IPS-20b (cell line): ENCODE data around the gene SLC22A7.

Experiments
- H3K27ac ChIP-seq: one replicate; pipeline ENCODE4 v1.5.1; 2013; ENCODE audit warnings: low read length
- H3K27me3 ChIP-seq: 2 replicates; pipeline ENCODE4 v1.6.1; 2013; ENCODE audit warnings: mild to moderate bottlenecking, low read length, inconsistent platforms; ENCODE audit not compliant: insufficient read depth
- H3K36me3 ChIP-seq: 2 replicates; pipeline ENCODE4 v1.6.1; 2013; ENCODE audit warnings: low read depth, mild to moderate bottlenecking, inconsistent platforms, low read length, moderate library complexity; ENCODE audit not compliant: insufficient read depth
- H3K4me1 ChIP-seq: 2 replicates; pipeline ENCODE4 v1.6.1; 2013; ENCODE audit warnings: mild to moderate bottlenecking, control low read depth, inconsistent platforms, low read length, moderate library complexity; ENCODE audit not compliant: insufficient read depth
- H3K4me3 ChIP-seq: 2 replicates; pipeline ENCODE4 v1.5.1; 2013; ENCODE audit warnings: mild to moderate bottlenecking, low read length, inconsistent platforms
- H3K9ac ChIP-seq: 2 replicates; pipeline ENCODE4 v1.6.1; 2013; ENCODE audit warnings: low read depth, mild to moderate bottlenecking, inconsistent platforms, low read length, moderate library complexity
- H3K9me3 ChIP-seq: 2 replicates; pipeline ENCODE4 v1.6.1; 2013; ENCODE audit warnings: mild to moderate bottlenecking, low read depth, low read length, inconsistent platforms; ENCODE audit not compliant: insufficient read depth

SLC22A7 gene

GRCh38 chr6:43308101-43308989 lies 10.3 kb downstream of the SLC22A7 start, which contains the start of gene CRIP3:
TSS of gene CRIP3 (minus strand) at chr6:43308826. CDS start at chr6:43308792, 34 bp downstream.
- Histone ChIP-seq H3K4me1 (peaks cover 14% of the 10 kb centered on the region; the same call in 1 of the 2 replicates), H3K4me3 (peak within 1 kb of the TSS; percentile 83), H3K27ac (no peak within 1 kb of the TSS), H3K9ac (peak within 1 kb of the TSS; percentile 77; the same call in 1 of the 2 replicates), H3K27me3 (0 out of 2 replicates have a peak, but pooled peaks cover 4% of the 10 kb centered on the region), H3K36me3 (peaks cover 7% of the 10 kb centered on the region; the same call in 1 of the 2 replicates), H3K9me3 (no peaks in the 10 kb centered on the region)

- Histone ChIP-seq H3K9ac (peak overlapping the region; percentile 77; the same call in 1 of the 2 replicates), H3K27ac (no peak overlapping the region), H3K27me3 (0 out of 2 replicates have a peak, but pooled peaks cover 4% of the 10 kb centered on the region), H3K4me3 (peak overlapping the region; percentile 83), H3K9me3 (no peaks in the 10 kb centered on the region), H3K4me1 (peaks cover 14% of the 10 kb centered on the region; the same call in 1 of the 2 replicates), H3K36me3 (peaks cover 7% of the 10 kb centered on the region; the same call in 1 of the 2 replicates)
These were observed 11.0 kb downstream of the SLC22A7 start for GRCh38 chr6:43308990-43309477.

- Histone ChIP-seq H3K4me3 (no peak overlapping the region), H3K9me3 (no peaks in the 10 kb centered on the region), H3K27me3 (0 out of 2 replicates have a peak, but pooled peaks cover 4% of the 10 kb centered on the region), H3K27ac (no peak overlapping the region), H3K9ac (no peak overlapping the region), H3K4me1 (peaks cover 14% of the 10 kb centered on the region; the same call in 1 of the 2 replicates), H3K36me3 (no peaks in the 10 kb centered on the region)
These were observed 12.1 kb downstream of the SLC22A7 start for GRCh38 chr6:43310134-43310533.

DNA sequence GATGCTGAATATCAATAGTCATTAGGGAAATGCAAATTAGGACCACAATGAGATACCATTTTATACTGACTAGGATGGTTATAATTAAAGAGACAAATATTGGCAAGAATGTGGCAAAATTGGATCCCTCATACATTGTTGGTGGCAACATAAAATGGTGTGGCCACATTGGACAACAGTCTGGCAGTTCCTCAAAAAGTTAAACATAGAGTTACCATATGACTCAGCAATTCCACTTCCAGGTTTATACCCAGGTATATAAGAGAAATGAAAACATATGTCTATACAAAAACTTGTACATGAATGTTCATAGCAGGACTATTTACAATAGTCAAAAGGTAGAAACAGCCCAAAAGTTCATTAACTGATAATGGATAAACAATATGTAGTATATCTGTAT lies 12.6 kb downstream of the SLC22A7 start:
- Histone ChIP-seq H3K27me3 (0 out of 2 replicates have a peak, but pooled peaks cover 4% of the 10 kb centered on the region), H3K9me3 (no peaks in the 10 kb centered on the region), H3K4me3 (no peak overlapping the region), H3K9ac (no peak overlapping the region), H3K36me3 (no peaks in the 10 kb centered on the region), H3K27ac (no peak overlapping the region), H3K4me1 (peaks cover 10% of the 10 kb centered on the region; the same call in 1 of the 2 replicates)

DNA sequence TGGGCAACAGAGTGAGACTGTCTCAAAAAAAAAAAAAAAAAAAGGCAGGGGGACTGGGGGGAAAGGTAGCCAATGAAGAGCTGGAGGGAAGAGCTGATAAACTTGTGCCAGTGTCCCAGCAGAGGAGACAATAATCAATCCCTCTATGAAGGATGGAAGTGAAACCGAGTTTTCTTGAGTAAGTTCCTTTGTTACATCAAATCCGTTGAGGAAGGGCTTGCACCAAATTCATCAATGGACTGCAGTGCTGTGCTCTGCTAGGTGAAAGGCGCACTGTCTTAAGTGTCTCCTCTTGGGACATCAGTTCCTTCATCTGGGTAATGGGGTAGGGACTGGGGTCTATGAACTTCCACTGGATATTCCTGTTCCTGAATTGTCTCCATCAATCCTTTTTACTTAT lies 13.6 kb downstream of the SLC22A7 start:
- Histone ChIP-seq H3K4me3 (no peak overlapping the region), H3K36me3 (no peaks in the 10 kb centered on the region), H3K4me1 (peaks cover 10% of the 10 kb centered on the region; the same call in 1 of the 2 replicates), H3K9me3 (no peaks in the 10 kb centered on the region), H3K27ac (no peak overlapping the region), H3K27me3 (0 out of 2 replicates have a peak, but pooled peaks cover 4% of the 10 kb centered on the region), H3K9ac (no peak overlapping the region)

GRCh38 chr6:43313813-43314212 lies 15.8 kb downstream of the SLC22A7 start:
- H3K9me3 ChIP-seq, result no peaks in the 10 kb centered on the region
- H3K36me3 ChIP-seq, result no peaks in the 10 kb centered on the region
- no peak overlapping the region for H3K4me3 ChIP-seq
- H3K4me1 ChIP-seq, result peaks cover 15% of the 10 kb centered on the region
- no peak overlapping the region for H3K27ac ChIP-seq
- H3K9ac ChIP-seq, result no peak overlapping the region
- H3K27me3 ChIP-seq, result 0 out of 2 replicates have a peak, but pooled peaks cover 4% of the 10 kb centered on the region

DNA sequence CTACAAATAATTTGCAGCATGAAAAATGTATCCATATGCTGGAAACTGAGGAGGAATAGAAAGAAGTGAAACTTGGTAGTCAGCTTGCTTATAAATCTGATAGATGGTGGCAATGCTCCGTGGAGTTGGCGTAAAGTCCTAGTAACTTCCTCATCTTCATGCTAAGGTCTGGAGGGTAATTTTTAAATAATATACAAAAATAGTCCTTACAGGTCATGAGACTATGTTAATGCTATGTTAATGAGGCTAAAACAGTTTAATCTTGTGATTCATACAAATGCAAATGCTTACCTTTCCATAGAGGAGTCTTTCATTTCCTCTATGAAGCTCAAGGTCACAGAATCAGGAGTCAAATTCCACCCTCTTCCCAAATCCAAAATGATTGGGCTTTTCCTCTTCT lies 20.0 kb downstream of the SLC22A7 start:
- no peaks in the 10 kb centered on the region for H3K27me3 ChIP-seq
- no peaks in the 10 kb centered on the region for H3K9me3 ChIP-seq
- H3K4me1 ChIP-seq, result peaks cover 11% of the 10 kb centered on the region
- no peaks in the 10 kb centered on the region for H3K36me3 ChIP-seq
- H3K27ac ChIP-seq, result no peak overlapping the region
- H3K9ac ChIP-seq, result no peak overlapping the region
- H3K4me3 ChIP-seq, result no peak overlapping the region

- H3K4me3 ChIP-seq, result no peak overlapping the region
- no peak overlapping the region for H3K9ac ChIP-seq
- H3K27me3 ChIP-seq, result no peaks in the 10 kb centered on the region
- H3K9me3 ChIP-seq, result no peaks in the 10 kb centered on the region
- H3K27ac ChIP-seq, result no peak overlapping the region
- no peaks in the 10 kb centered on the region for H3K4me1 ChIP-seq
- H3K36me3 ChIP-seq, result no peaks in the 10 kb centered on the region
These were observed 27.8 kb downstream of the SLC22A7 start for GRCh38 chr6:43325876-43326275.

DNA sequence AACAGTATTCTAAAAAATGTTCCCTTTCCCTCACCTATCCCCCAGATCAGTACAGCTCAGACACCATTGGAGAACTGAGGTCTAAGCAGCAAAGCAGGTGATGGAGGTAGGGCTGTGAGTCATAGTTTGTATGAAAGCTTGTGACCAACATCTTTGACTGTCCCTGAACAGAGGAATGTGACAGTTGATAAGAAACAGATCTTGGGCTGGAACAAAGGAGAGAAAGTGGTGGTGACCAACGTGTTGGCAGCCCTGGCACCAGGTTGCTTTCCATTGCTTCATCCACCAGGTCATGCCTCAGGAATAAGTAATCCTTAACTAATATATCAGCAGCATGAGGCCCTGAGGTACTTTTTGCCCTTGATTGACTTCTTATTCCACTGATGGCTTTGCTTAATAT lies 30.5 kb downstream of the SLC22A7 start:
- Histone ChIP-seq H3K27me3 (no peaks in the 10 kb centered on the region), H3K36me3 (no peaks in the 10 kb centered on the region), H3K27ac (no peak overlapping the region), H3K9ac (no peak overlapping the region), H3K4me3 (no peak overlapping the region), H3K4me1 (no peaks in the 10 kb centered on the region), H3K9me3 (no peaks in the 10 kb centered on the region)

DNA sequence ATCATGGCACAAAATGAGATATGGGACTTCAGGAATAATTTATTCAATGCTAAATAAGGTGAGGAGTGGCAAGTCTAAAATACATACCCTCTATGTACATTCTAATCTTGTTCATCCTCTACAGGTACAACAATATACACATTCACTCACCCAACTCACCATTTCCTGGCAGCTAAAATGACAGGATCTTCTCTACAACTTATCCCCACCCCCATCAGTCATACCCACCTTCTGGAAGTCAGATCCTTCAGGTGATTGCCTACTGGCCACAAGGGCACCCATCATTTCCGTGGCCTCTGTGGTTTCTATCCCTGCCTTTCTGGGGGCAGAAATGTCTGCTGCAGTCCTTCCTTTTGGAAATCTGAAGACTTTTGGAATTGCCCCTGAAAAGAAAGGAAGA lies 33.4 kb downstream of the SLC22A7 start:
- no peak overlapping the region for H3K9ac ChIP-seq
- no peaks in the 10 kb centered on the region for H3K9me3 ChIP-seq
- H3K4me1 ChIP-seq, result peaks cover 3% of the 10 kb centered on the region; the same call in 1 of the 2 replicates
- no peaks in the 10 kb centered on the region for H3K27me3 ChIP-seq
- H3K36me3 ChIP-seq, result no peaks in the 10 kb centered on the region
- no peak overlapping the region for H3K27ac ChIP-seq
- H3K4me3 ChIP-seq, result no peak overlapping the region

DNA sequence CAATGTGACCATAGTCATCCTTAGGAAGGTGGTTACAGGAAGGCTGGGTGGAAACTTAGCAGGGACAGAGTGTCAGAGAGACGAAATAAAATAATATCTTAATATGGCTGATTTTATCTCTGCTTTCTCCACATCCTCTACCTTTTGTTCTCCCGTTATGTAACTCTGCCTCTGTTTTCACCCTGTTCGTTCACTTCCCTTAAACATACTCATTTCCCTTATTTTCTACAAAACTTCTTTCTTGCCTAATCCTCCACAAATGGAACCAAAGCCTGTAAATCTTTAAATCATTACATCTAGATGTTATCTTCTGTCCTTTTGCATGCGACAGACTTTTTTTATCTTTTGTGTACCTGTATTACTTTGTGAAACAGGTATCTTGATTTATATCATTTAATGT lies 33.8 kb downstream of the SLC22A7 start:
- H3K27ac ChIP-seq, result no peak overlapping the region
- no peak overlapping the region for H3K9ac ChIP-seq
- H3K4me1 ChIP-seq, result peaks cover 4% of the 10 kb centered on the region; the same call in 1 of the 2 replicates
- no peaks in the 10 kb centered on the region for H3K27me3 ChIP-seq
- H3K36me3 ChIP-seq, result no peaks in the 10 kb centered on the region; the same call in 1 of the 2 replicates
- no peak overlapping the region for H3K4me3 ChIP-seq
- no peaks in the 10 kb centered on the region for H3K9me3 ChIP-seq
